GM12878 (cell line): ENCODE measurements around the gene SLFNL1. TPM values are rescaled to one million over a fixed set of nuclear protein-coding genes. Genes with fewer than 3 reads are reported as not detected.

Experiments used
- ATAC-seq: fragments of 200-7000 bp; cut with Tn5 transposase; 3 replicates; pipeline ENCODE4 v1.9.1; 2020; ENCODE audit warnings: mild to moderate bottlenecking, moderate library complexity
- BruUV-seq: library from RNA; stranded (reverse); fragments of 400-500 nt; replicated peaks from 2 replicates; lab custom pipeline; 2021; lab: Mats Ljungman, UMichigan
- CTCF ChIA-PET: fragments of 300-600 bp; sonication (Branson Sonifier 250); formaldehyde crosslinking; extraction: SDS; loops from one replicate; lab custom pipeline; 2021; ENCODE audit warnings: inconsistent platforms; lab: Yijun Ruan, JAX
- POLR2A ChIA-PET: fragments of 350-600 bp; formaldehyde crosslinking; extraction: SDS; loops from one replicate; lab custom pipeline; 2021; ENCODE audit warnings: inconsistent platforms; lab: Charles Lee
- RAD21 ChIA-PET: fragments of 300-600 bp; sonication (Branson Sonifier 250); formaldehyde crosslinking; loops from one replicate; lab custom pipeline; 2023; ENCODE audit warnings: antibody characterized with exemption; ENCODE audit not compliant: unreplicated experiment; lab: Charles Lee
- SMC1A ChIA-PET: fragments of 300-600 bp; sonication (Branson Sonifier 250); formaldehyde crosslinking; loops from one replicate; lab custom pipeline; 2023; ENCODE audit not compliant: unreplicated experiment, uncharacterized antibody; lab: Charles Lee
- DNase-seq: peaks from one replicate; pipeline ENCODE4 v3.0.0-alpha.2; 2011; ENCODE audit warnings: low read depth, low spot score
- FAIRE-seq: peaks from 3 replicates; lab custom pipeline; 2011; peaks lifted over from hg19 to GRCh38; lab: Jason Lieb, UNC
- H2AFZ ChIP-seq: 2 replicates; pipeline ENCODE4 v1.6.0; 2011; ENCODE audit warnings: low read depth, low read length, control low read depth; ENCODE audit not compliant: control insufficient read depth
- H3K27ac ChIP-seq: 2 replicates; pipeline ENCODE4 v1.5.1; 2011; ENCODE audit warnings: control low read depth; ENCODE audit not compliant: control insufficient read depth, insufficient read depth
- H3K27me3 ChIP-seq, 2 experiments: replicated peaks in 1 of 2; 2 replicates each; pipeline versions ENCODE4 v1.6.0 to v1.6.1; 2011; ENCODE audit warnings: low read length in 1 of 2; ENCODE audit not compliant: control insufficient read depth in 2 of 2, insufficient read depth in 2 of 2
- H3K36me3 ChIP-seq, 2 experiments: 2 replicates each; pipeline ENCODE4 v1.5.1; 2011; ENCODE audit warnings: low read length in 1 of 2; ENCODE audit not compliant: control insufficient read depth in 2 of 2, insufficient read depth in 2 of 2
- H3K4me1 ChIP-seq: 2 replicates; pipeline ENCODE4 v1.6.1; 2011; ENCODE audit warnings: mild to moderate bottlenecking, low read length, moderate library complexity, mixed read lengths; ENCODE audit not compliant: control insufficient read depth, insufficient read depth
- H3K4me2 ChIP-seq: 2 replicates; pipeline ENCODE4 v1.6.0; 2011; ENCODE audit warnings: control low read depth; ENCODE audit not compliant: control insufficient read depth, insufficient read depth
- H3K4me3 ChIP-seq: fragments of 200-600 bp; sonication (generic); 2 replicates; pipeline ENCODE4 v1.5.1; 2016
- H3K79me2 ChIP-seq: 2 replicates; pipeline ENCODE4 v1.6.0; 2011; ENCODE audit warnings: low read length; ENCODE audit not compliant: control insufficient read depth, insufficient read depth
- H3K9ac ChIP-seq: 2 replicates; pipeline ENCODE4 v1.8.0; 2011; ENCODE audit warnings: low read length, control low read depth, mixed read lengths; ENCODE audit not compliant: control insufficient read depth, insufficient read depth
- H3K9me3 ChIP-seq: replicated peaks from 3 replicates; pipeline ENCODE4 v1.5.1; 2011; ENCODE audit warnings: mild to moderate bottlenecking, low read length; ENCODE audit not compliant: control insufficient read depth, insufficient read depth
- H4K20me1 ChIP-seq: 2 replicates; pipeline ENCODE4 v1.6.0; 2011; ENCODE audit not compliant: control insufficient read depth, insufficient read depth
- ATF3 ChIP-seq: IDR thresholded peaks from 2 replicates; pipeline ENCODE4 v1.6.1; 2011; ENCODE audit warnings: low read depth, mild to moderate bottlenecking, low read length, moderate library complexity, borderline replicate concordance; ENCODE audit errors: extremely low read depth
- BHLHE40 ChIP-seq, 2 experiments: fragments of 450-650 bp in 1 of 2; IDR thresholded peaks; 2 replicates each; pipeline ENCODE4 v1.6.1; 2011 to 2017; ENCODE audit warnings: low read depth in 2 of 2, borderline replicate concordance in 1 of 2, improper control_type of control experiment in 1 of 2, low read length in 1 of 2, mild to moderate bottlenecking in 1 of 2
- BRCA1 ChIP-seq: IDR thresholded peaks from 2 replicates; pipeline ENCODE4 v1.6.1; 2011; ENCODE audit warnings: low read depth, low read length, improper control_type of control experiment
- CREM ChIP-seq: IDR thresholded peaks from 2 replicates; pipeline ENCODE4 v1.6.1; 2014; ENCODE audit warnings: antibody characterized with exemption, low read depth
- DPF2 ChIP-seq: fragments of 450-650 bp; IDR thresholded peaks from 2 replicates; pipeline ENCODE4 v1.6.1; 2017; ENCODE audit warnings: mild to moderate bottlenecking
- IKZF2 ChIP-seq, 2 experiments: fragments of 450-650 bp; IDR thresholded peaks; 2 replicates each; pipeline ENCODE4 v1.6.1; 2017; ENCODE audit warnings: mild to moderate bottlenecking in 2 of 2, moderate library complexity in 2 of 2
- JUND ChIP-seq: IDR thresholded peaks from 2 replicates; pipeline ENCODE4 v1.6.1; 2012; ENCODE audit warnings: low read depth, mild to moderate bottlenecking, low read length, improper control_type of control experiment, moderate library complexity
- KDM1A ChIP-seq: fragments of 200-600 bp; sonication (generic); IDR thresholded peaks from 2 replicates; pipeline ENCODE4 v1.6.1; 2016; ENCODE audit warnings: borderline replicate concordance
- MYC ChIP-seq: IDR thresholded peaks from 2 replicates; pipeline ENCODE4 v1.6.1; 2011; ENCODE audit warnings: mild to moderate bottlenecking, low read length, moderate library complexity, inconsistent platforms; ENCODE audit not compliant: insufficient read depth, insufficient replicate concordance, insufficient read length, severe bottlenecking
- RAD21 ChIP-seq: IDR thresholded peaks from 2 replicates; pipeline ENCODE4 v1.6.1; 2011; ENCODE audit warnings: mild to moderate bottlenecking, low read depth, low read length, moderate library complexity; ENCODE audit not compliant: insufficient read depth
- TCF7 ChIP-seq: IDR thresholded peaks from 2 replicates; pipeline ENCODE4 v1.6.1; 2014; ENCODE audit warnings: antibody characterized with exemption, borderline replicate concordance
- ZNF217 ChIP-seq: fragments of 450-650 bp; IDR thresholded peaks from 2 replicates; pipeline ENCODE4 v1.6.1; 2017; ENCODE audit warnings: antibody characterized with exemption, mild to moderate bottlenecking
- WGBS: methylation state at CpG from one replicate; pipeline ENCODE4 v1.1.6; 2016; ENCODE audit warnings: low lambda C conversion rate; ENCODE audit not compliant: insufficient replicate concordance, insufficient coverage; ENCODE audit errors: missing lambda C conversion rate; 5-methylcytosine and 5-hydroxymethylcytosine counted together
- in situ Hi-C: fragments of 300-500 bp; cut with MboI; formaldehyde crosslinking; loops from 9 replicates; pipeline ENCODE4 v1.14.3; 2018; ENCODE audit warnings: mixed read lengths
- intact Hi-C: fragments of 100-400 bp; cut with micrococcal nuclease; formaldehyde crosslinking; loops from one replicate; pipeline ENCODE4 v1.14.2; 2022; ENCODE audit not compliant: unreplicated experiment
- polyA plus RNA-seq, 11 experiments: library from polyadenylated mRNA; depleted of rRNA in 4 of 11; unstranded in 6 of 11; stranded (reverse) in 5 of 11; fragments of >200 nt; fragmentation: Nextera tagmentation in 4 of 11; fragmentation: Illumina TruSeq in 1 of 11; extraction: Ambion mirVana in 4 of 11; extraction: Trizol in 1 of 11; gene quantifications; 1 replicate in 1 of 11; 2 replicates in 10 of 11; pipeline versions ENCODE4 v1.2.1 to v1.2.3, GENCODE V29; 2011 to 2016; ENCODE audit warnings: inconsistent platforms in 2 of 11, missing spikeins in 2 of 11, low read depth in 1 of 11
- total RNA-seq, 4 experiments: library from RNA; depleted of rRNA in 3 of 4; stranded (reverse); fragments of >200 nt in 3 of 4; fragmentation: Illumina TruSeq in 1 of 4; extraction: Trizol in 1 of 4; gene quantifications; 2 replicates each; pipeline versions ENCODE4 v1.2.1 to v1.2.3, GENCODE V29; 2013 to 2021

SLFNL1 gene
- total and polyA plus RNA-seq, 10 of the 15 experiments (the other 5 are each of a cell fraction or from before 2014, with no cell fraction given) = 0.05 to 0.98 (median 0.16) TPM; not detected in 2

- in situ Hi-C loops = no loop called here
- BruUV-seq = no TSS peak
Measured at GRCh38 chr1:41041614-41042270, 20.2 kb upstream of the SLFNL1 start.

GRCh38 chr1:41038110-41038509 is 16.6 kb upstream of the SLFNL1 start:
- in situ Hi-C loops (no loop called here), intact Hi-C loops (no loop called here)
- H4K20me1 ChIP-seq = no peaks in the 10 kb centered on the region

More at GRCh38 chr1:41041614-41042270, 20.2 kb upstream of the SLFNL1 start:
- no peak for TF ChIP-seq ATF3
- TF ChIP-seq ZNF217 = no peak
- TF ChIP-seq BRCA1 = no peak
- no peak for TF ChIP-seq IKZF2 (IDR thresholded peaks at IDR 0.05)
- TF ChIP-seq DPF2 = no peak
- no peak for TF ChIP-seq RAD21
- no peak for TF ChIP-seq KDM1A
- no peak for TF ChIP-seq BHLHE40 (IDR thresholded peaks at IDR 0.05; ENCODE audit: borderline replicate concordance in 1 of 2, low read depth in 2 of 2, low read length in 1 of 2)
- no peak for TF ChIP-seq CREM
- no peak for TF ChIP-seq TCF7
- no peak for TF ChIP-seq MYC
- TF ChIP-seq, all 136 proteins: peak for 0
- H4K20me1 ChIP-seq = no peaks in the 10 kb centered on the region
- DNase-seq (no peak), FAIRE-seq (no peak), ATAC-seq (no peak)
- H2AFZ ChIP-seq = no peak overlapping the region
- no peak overlapping the region for H3K4me2 ChIP-seq
- no peaks in the 10 kb centered on the region for H3K79me2 ChIP-seq
- no peak overlapping the region for H3K27ac ChIP-seq
- H3K4me3 ChIP-seq = no peak overlapping the region
- intact Hi-C loops = no loop called here
- H3K36me3 ChIP-seq = peaks cover 6 to 22% of the 10 kb centered on the region in 2 experiments
- H3K4me1 ChIP-seq = no peaks in the 10 kb centered on the region
- H3K9ac ChIP-seq = no peak overlapping the region
- no peaks in the 10 kb centered on the region for H3K27me3 ChIP-seq
- CTCF ChIA-PET = interaction anchor here (0.7 kb wide), 1 partner anchor 70 kb away, joined by 3 read pairs; no protein-coding TSS in a partner anchor
- POLR2A ChIA-PET = no interaction called here
- no peaks in the 10 kb centered on the region for H3K9me3 ChIP-seq
- WGBS = 100% methylated on average over 3 of the region's 3 CpGs
- RAD21 ChIA-PET = no interaction called here
- SMC1A ChIA-PET = no interaction called here

More at GRCh38 chr1:41038110-41038509, 16.6 kb upstream of the SLFNL1 start:
- RAD21 ChIA-PET = no interaction called here
- DNase-seq (no peak), ATAC-seq (no peak), FAIRE-seq (no peak)
- Histone ChIP-seq H3K9ac (no peak overlapping the region), H3K27me3 (no peaks in the 10 kb centered on the region), H3K4me2 (no peak overlapping the region), H3K79me2 (no peaks in the 10 kb centered on the region), H3K4me1 (no peaks in the 10 kb centered on the region), H3K9me3 (no peaks in the 10 kb centered on the region), H3K36me3 (peaks cover 2 to 31% of the 10 kb centered on the region in 2 experiments), H3K27ac (no peak overlapping the region), H2AFZ (no peak overlapping the region), H3K4me3 (no peak overlapping the region)
- 99% methylated on average over 5 of the region's 5 CpGs for WGBS
- POLR2A ChIA-PET = no interaction called here
- CTCF ChIA-PET = interaction anchor here (0.8 to 1.2 kb wide), 4 partner anchors 9 to 212 kb away, joined by 3 to 4 read pairs (median 3); no protein-coding TSS in a partner anchor
- BruUV-seq = no TSS peak
- SMC1A ChIA-PET = interaction anchor here (0.7 to 2.1 kb wide), 2 partner anchors 11 to 377 kb away, joined by 3 to 7 read pairs; no protein-coding TSS in a partner anchor
- TF ChIP-seq JUND = no peak
